Measurements from ENCODE around the gene SERPINA7. TPM values are rescaled to one million over a fixed set of nuclear protein-coding genes. Genes with fewer than 3 reads are reported as not detected.
A peak's percentile ranks its signal among the peaks of the same experiment; 100 is the strongest.
"Not testable (repeated sequence)": the region's sequence is repeated elsewhere in the genome, so short reads cannot be mapped to it uniquely, and the experiment has no call there.

SERPINA7 gene
- total RNA-seq, result not detected
- long read RNA-seq, result 0 reads

- DNase-seq (no peak), ATAC-seq (peak; percentile 65)
- intact Hi-C loops (cut with DNase I, micrococcal nuclease), result no loop called here
Observed at GRCh38 chrX:106038625-106039024, at the start of gene SERPINA7. Gene SERPINA7, minus strand, starts transcription at chrX:106038727. Its CDS starts 1,669 bp downstream, at chrX:106037058.

GRCh38 chrX:106069048-106069447, 30.5 kb upstream of the SERPINA7 start:
- DNase-seq, result no peak
- intact Hi-C loops (cut with DNase I, micrococcal nuclease), result no loop called here
- ATAC-seq, result no peak

- intact Hi-C loops (cut with DNase I, micrococcal nuclease), result no loop called here
- no peak for DNase-seq
- no peak for ATAC-seq
Observed at GRCh38 chrX:106050054-106050453, 11.5 kb upstream of the SERPINA7 start.

GRCh38 chrX:106042296-106042695, 3.8 kb upstream of the SERPINA7 start:
- DNase-seq, result no peak
- peak; percentile 66 for ATAC-seq
- intact Hi-C loops (cut with DNase I, micrococcal nuclease), result no loop called here

- ATAC-seq (no peak), DNase-seq (no peak)
- intact Hi-C loops (cut with DNase I, micrococcal nuclease), result no loop called here
Observed at GRCh38 chrX:106040861-106041260, 2.3 kb upstream of the SERPINA7 start.

GRCh38 chrX:106039920-106040319, 1.4 kb upstream of the SERPINA7 start:
- ATAC-seq (peak; percentile 74), DNase-seq (no peak)
- intact Hi-C loops (cut with DNase I, micrococcal nuclease), result no loop called here

- intact Hi-C loops (cut with DNase I, micrococcal nuclease), result no loop called here
- DNase-seq, result no peak
- ATAC-seq, result no peak
Observed at GRCh38 chrX:106037835-106038473, 573 bp downstream of the SERPINA7 start.

GRCh38 chrX:106036716-106037115, 1.8 kb downstream of the SERPINA7 start:
- intact Hi-C loops (cut with DNase I, micrococcal nuclease), result no loop called here
- ATAC-seq (no peak), DNase-seq (no peak)

- ATAC-seq (no peak), DNase-seq (no peak)
- intact Hi-C loops (cut with DNase I, micrococcal nuclease), result no loop called here
Observed at GRCh38 chrX:106035064-106035463, 3.5 kb downstream of the SERPINA7 start.

GRCh38 chrX:106023947-106024346, 14.6 kb downstream of the SERPINA7 start:
- no peak for ATAC-seq
- intact Hi-C loops (cut with DNase I, micrococcal nuclease), result no loop called here
- no peak for DNase-seq

GRCh38 chrX:106022238-106022637, 16.3 kb downstream of the SERPINA7 start:
- no peak for DNase-seq
- intact Hi-C loops (cut with DNase I, micrococcal nuclease), result no loop called here
- ATAC-seq, result no peak

GRCh38 chrX:106014119-106014775, 24.3 kb downstream of the SERPINA7 start:
- intact Hi-C loops (cut with DNase I, micrococcal nuclease), result no loop called here
- ATAC-seq, result no peak
- no peak for DNase-seq

GRCh38 chrX:106009145-106009544, 29.4 kb downstream of the SERPINA7 start:
- DNase-seq (no peak), ATAC-seq (no peak)
- intact Hi-C loops (cut with DNase I, micrococcal nuclease), result no loop called here

- DNase-seq (no peak), ATAC-seq (no peak)
- intact Hi-C loops (cut with DNase I, micrococcal nuclease), result no loop called here
Observed at GRCh38 chrX:106007815-106008214, 30.7 kb downstream of the SERPINA7 start.

- intact Hi-C loops (cut with DNase I, micrococcal nuclease), result no loop called here
- DNase-seq (no peak), ATAC-seq (no peak)
Observed at GRCh38 chrX:106005684-106006083, 32.8 kb downstream of the SERPINA7 start.

GRCh38 chrX:106000609-106001008, 37.9 kb downstream of the SERPINA7 start:
- DNase-seq; ATAC-seq; intact Hi-C loops (cut with DNase I, micrococcal nuclease): not testable (repeated sequence)

- DNase-seq (no peak), ATAC-seq (no peak)
- intact Hi-C loops (cut with DNase I, micrococcal nuclease), result no loop called here
Observed at GRCh38 chrX:106000203-106000602, 38.3 kb downstream of the SERPINA7 start.

- intact Hi-C loops (cut with DNase I, micrococcal nuclease), result no loop called here
Observed at GRCh38 chrX:105999294-105999693, 39.2 kb downstream of the SERPINA7 start.

GRCh38 chrX:105988487-105988886, 50.0 kb downstream of the SERPINA7 start:
- ATAC-seq; intact Hi-C loops (cut with DNase I, micrococcal nuclease): not testable (repeated sequence)

More at GRCh38 chrX:105999294-105999693, 39.2 kb downstream of the SERPINA7 start:
- ATAC-seq (no peak), DNase-seq (no peak)

More at GRCh38 chrX:105988487-105988886, 50.0 kb downstream of the SERPINA7 start:
- DNase-seq, result not testable (repeated sequence)
